ENCODE data around the gene PTPN14. TPM values are rescaled to one million over a fixed set of nuclear protein-coding genes. Genes with fewer than 3 reads are reported as not detected.
A peak's percentile ranks its signal among the peaks of the same experiment; 100 is the strongest.

Gene PTPN14
- polyA plus RNA-seq, 6 donors from 2014 or later: 0.04 to 0.05 (median 0.04) TPM; not detected in 3

GRCh38 chr1:214380986-214381695, 170.3 kb downstream of the PTPN14 start:
- Mint-ChIP-seq H3K27ac (no peak overlapping the region), H3K36me3 (no peaks in the 10 kb centered on the region), H3K9me3 (no peaks in the 10 kb centered on the region), H3K27me3 (peaks cover 0 to 6% (median 0%) of the 10 kb centered on the region in 3 donors), H3K4me1 (no peaks in the 10 kb centered on the region), H3K4me3 (no peak overlapping the region)
- ATAC-seq (ENCODE audit: low read depth in 2 of 2) (no peak), DNase-seq (no peak)

GRCh38 chr1:214380396-214380795, 171.0 kb downstream of the PTPN14 start:
- Mint-ChIP-seq H3K4me3 (no peak overlapping the region), H3K9me3 (no peaks in the 10 kb centered on the region), H3K36me3 (no peaks in the 10 kb centered on the region), H3K27me3 (peaks cover 0 to 6% (median 0%) of the 10 kb centered on the region in 3 donors), H3K27ac (no peak overlapping the region), H3K4me1 (no peaks in the 10 kb centered on the region)
- no peak for ATAC-seq (ENCODE audit: low read depth in 2 of 2)
- no peak for DNase-seq

- Mint-ChIP-seq H3K4me3 (no peak overlapping the region), H3K27me3 (peaks cover 0 to 6% (median 0%) of the 10 kb centered on the region in 3 donors), H3K36me3 (no peaks in the 10 kb centered on the region), H3K4me1 (no peaks in the 10 kb centered on the region), H3K9me3 (no peaks in the 10 kb centered on the region), H3K27ac (no peak overlapping the region)
- DNase-seq: no peak
- no peak for ATAC-seq (ENCODE audit: low read depth in 2 of 2)
Measured at GRCh38 chr1:214379236-214379970, 172.0 kb downstream of the PTPN14 start.

GRCh38 chr1:214378492-214378891, 172.9 kb downstream of the PTPN14 start:
- Mint-ChIP-seq H3K27me3 (peaks cover 0 to 6% (median 0%) of the 10 kb centered on the region in 3 donors), H3K36me3 (no peaks in the 10 kb centered on the region)

GRCh38 chr1:214377886-214378285, 173.5 kb downstream of the PTPN14 start:
- no peak for DNase-seq
- no peak overlapping the region for H3K4me3 Mint-ChIP-seq
- H3K27ac Mint-ChIP-seq: peak overlapping the region in 1 of 6 donors; percentile 66
- no peaks in the 10 kb centered on the region for H3K36me3 Mint-ChIP-seq
- ATAC-seq (ENCODE audit: low read depth in 2 of 2): no peak
- no peaks in the 10 kb centered on the region for H3K4me1 Mint-ChIP-seq
- no peaks in the 10 kb centered on the region for H3K9me3 Mint-ChIP-seq
- peaks cover 0 to 6% (median 0%) of the 10 kb centered on the region in 3 donors for H3K27me3 Mint-ChIP-seq

More at GRCh38 chr1:214378492-214378891, 172.9 kb downstream of the PTPN14 start:
- Mint-ChIP-seq H3K4me3 (no peak overlapping the region), H3K9me3 (no peaks in the 10 kb centered on the region), H3K4me1 (no peaks in the 10 kb centered on the region), H3K27ac (no peak overlapping the region)
- ATAC-seq (ENCODE audit: low read depth in 2 of 2): no peak
- DNase-seq: no peak

GRCh38 chr1:214377485-214377884, 173.9 kb downstream of the PTPN14 start:
- H3K4me3 Mint-ChIP-seq: no peak overlapping the region
- no peaks in the 10 kb centered on the region for H3K36me3 Mint-ChIP-seq
- DNase-seq: no peak
- ATAC-seq (ENCODE audit: low read depth in 2 of 2): no peak
- peaks cover 0 to 9% (median 0%) of the 10 kb centered on the region in 3 donors for H3K27me3 Mint-ChIP-seq
- H3K9me3 Mint-ChIP-seq: no peaks in the 10 kb centered on the region
- no peak overlapping the region for H3K27ac Mint-ChIP-seq
- H3K4me1 Mint-ChIP-seq: no peaks in the 10 kb centered on the region

GRCh38 chr1:214372092-214372491, 179.3 kb downstream of the PTPN14 start:
- Mint-ChIP-seq H3K27me3 (peaks cover 4 to 15% (median 15%) of the 10 kb centered on the region in 3 donors), H3K36me3 (no peaks in the 10 kb centered on the region), H3K4me3 (no peak overlapping the region), H3K9me3 (peaks cover 0 to 4% (median 0%) of the 10 kb centered on the region in 7 donors), H3K27ac (no peak overlapping the region), H3K4me1 (no peaks in the 10 kb centered on the region)
- no peak for DNase-seq
- no peak for ATAC-seq (ENCODE audit: low read depth in 2 of 2)

GRCh38 chr1:214370615-214371014, 180.8 kb downstream of the PTPN14 start:
- Mint-ChIP-seq H3K27me3 (peaks cover 6 to 15% (median 15%) of the 10 kb centered on the region in 3 donors), H3K27ac (no peak overlapping the region), H3K4me1 (no peaks in the 10 kb centered on the region), H3K4me3 (no peak overlapping the region), H3K9me3 (peaks cover 0 to 4% (median 0%) of the 10 kb centered on the region in 7 donors), H3K36me3 (no peaks in the 10 kb centered on the region)
- DNase-seq (no peak), ATAC-seq (ENCODE audit: low read depth in 2 of 2) (no peak)

GRCh38 chr1:214369364-214369763, 182.0 kb downstream of the PTPN14 start:
- DNase-seq: no peak
- Mint-ChIP-seq H3K27ac (no peak overlapping the region), H3K27me3 (peaks cover 8 to 21% (median 15%) of the 10 kb centered on the region in 3 donors), H3K36me3 (no peaks in the 10 kb centered on the region), H3K9me3 (peaks cover 0 to 4% (median 0%) of the 10 kb centered on the region in 7 donors), H3K4me3 (no peak overlapping the region), H3K4me1 (no peaks in the 10 kb centered on the region)
- no peak for ATAC-seq (ENCODE audit: low read depth in 2 of 2)

- Mint-ChIP-seq H3K36me3 (no peaks in the 10 kb centered on the region), H3K9me3 (peaks cover 0 to 4% (median 0%) of the 10 kb centered on the region in 7 donors), H3K27me3 (peaks cover 17 to 30% (median 19%) of the 10 kb centered on the region in 3 donors), H3K4me1 (no peaks in the 10 kb centered on the region), H3K27ac (no peak overlapping the region), H3K4me3 (no peak overlapping the region)
- DNase-seq: no peak
- no peak for ATAC-seq (ENCODE audit: low read depth in 2 of 2)
Measured at GRCh38 chr1:214367841-214368240, 183.6 kb downstream of the PTPN14 start.

- peaks cover 15 to 45% (median 34%) of the 10 kb centered on the region in 3 donors for H3K27me3 Mint-ChIP-seq
Measured at GRCh38 chr1:214364786-214365295, 186.6 kb downstream of the PTPN14 start.

GRCh38 chr1:214364386-214364785, 187.0 kb downstream of the PTPN14 start:
- ATAC-seq (ENCODE audit: low read depth in 2 of 2): no peak
- DNase-seq: no peak
- H3K4me3 Mint-ChIP-seq: no peak overlapping the region
- H3K27me3 Mint-ChIP-seq: peaks cover 15 to 45% (median 34%) of the 10 kb centered on the region in 3 donors
- H3K27ac Mint-ChIP-seq: peak overlapping the region in 1 of 6 donors; percentile 3
- H3K4me1 Mint-ChIP-seq: no peaks in the 10 kb centered on the region
- H3K36me3 Mint-ChIP-seq: no peaks in the 10 kb centered on the region
- H3K9me3 Mint-ChIP-seq: peaks cover 0 to 2% (median 0%) of the 10 kb centered on the region in 7 donors

More at GRCh38 chr1:214364786-214365295, 186.6 kb downstream of the PTPN14 start:
- no peaks in the 10 kb centered on the region for H3K36me3 Mint-ChIP-seq
- H3K4me1 Mint-ChIP-seq: no peaks in the 10 kb centered on the region
- ATAC-seq (ENCODE audit: low read depth in 2 of 2) (no peak), DNase-seq (no peak)
- H3K4me3 Mint-ChIP-seq: peak overlapping the region in 1 of 8 donors; percentile 53
- peaks cover 0 to 4% (median 0%) of the 10 kb centered on the region in 7 donors for H3K9me3 Mint-ChIP-seq
- peak overlapping the region in 1 of 6 donors; percentile 24 for H3K27ac Mint-ChIP-seq

- DNase-seq (no peak), ATAC-seq (ENCODE audit: low read depth in 2 of 2) (no peak)
- no peaks in the 10 kb centered on the region for H3K4me1 Mint-ChIP-seq
- no peak overlapping the region for H3K27ac Mint-ChIP-seq
- H3K27me3 Mint-ChIP-seq: peaks cover 15 to 37% (median 34%) of the 10 kb centered on the region in 3 donors
- no peak overlapping the region for H3K4me3 Mint-ChIP-seq
- H3K9me3 Mint-ChIP-seq: no peaks in the 10 kb centered on the region
- no peaks in the 10 kb centered on the region for H3K36me3 Mint-ChIP-seq
Measured at GRCh38 chr1:214363386-214363785, 188.0 kb downstream of the PTPN14 start.

All from naive B cell (primary cell).